Esophagus squamous epithelium (tissue), 4 donors: Measurements from ENCODE around the gene COL7A1.

Experiments
- POLR2A ChIP-seq, 4 donors: fragments of 450-650 bp; IDR thresholded peaks; one replicate each; pipeline ENCODE4 v1.6.1; 2017; ENCODE audit warnings: antibody characterized with exemption in 4 of 4, mild to moderate bottlenecking in 4 of 4, moderate library complexity in 3 of 4
- TF ChIP-seq, protein P1 (sequence below), 6 experiments: fragments of 450-650 bp in 4 of 6; fragments of 200-600 bp in 2 of 6; sonication (generic) in 2 of 6; IDR thresholded peaks; one replicate each; pipeline ENCODE4 v1.5.1; 2016 to 2019; ENCODE audit warnings: antibody characterized with exemption in 6 of 6, mild to moderate bottlenecking in 4 of 6, moderate library complexity in 4 of 6

DNA sequence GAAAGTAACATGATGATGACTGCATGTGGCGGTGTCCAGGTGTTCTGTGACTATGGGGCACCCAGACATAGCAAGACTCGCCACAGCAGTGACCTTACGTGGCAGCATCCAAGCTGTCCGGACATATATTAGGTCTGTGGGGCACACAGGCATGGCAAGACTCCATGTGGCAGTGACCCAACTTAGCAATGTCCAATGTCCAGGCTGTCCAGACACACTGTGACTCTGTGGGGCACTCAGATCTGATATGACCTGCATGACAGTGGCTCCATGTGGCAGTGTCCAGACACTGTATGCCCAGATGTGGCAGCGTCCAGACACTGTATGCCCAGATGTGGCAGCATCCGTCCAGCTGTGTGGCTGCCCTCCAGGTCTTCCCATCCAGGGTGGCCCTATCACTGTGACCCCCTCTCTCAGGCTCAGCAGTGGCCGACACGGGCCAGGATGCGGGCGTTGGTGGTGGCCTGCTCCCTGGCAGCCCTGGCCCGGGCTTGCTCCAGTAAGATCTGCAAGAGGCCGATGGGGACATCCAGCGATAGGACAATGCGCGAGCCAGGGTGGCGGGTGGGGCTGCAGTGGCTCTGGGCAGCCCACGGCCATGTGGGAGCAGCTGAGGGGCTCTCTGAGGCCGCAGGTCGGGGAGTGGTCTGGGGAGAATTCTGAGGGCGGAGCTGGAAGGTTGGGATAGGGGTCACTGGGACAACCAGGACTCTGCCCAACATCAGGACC lies 32.6 kb downstream of the COL7A1 start:
- TF ChIP-seq, protein P1, sequence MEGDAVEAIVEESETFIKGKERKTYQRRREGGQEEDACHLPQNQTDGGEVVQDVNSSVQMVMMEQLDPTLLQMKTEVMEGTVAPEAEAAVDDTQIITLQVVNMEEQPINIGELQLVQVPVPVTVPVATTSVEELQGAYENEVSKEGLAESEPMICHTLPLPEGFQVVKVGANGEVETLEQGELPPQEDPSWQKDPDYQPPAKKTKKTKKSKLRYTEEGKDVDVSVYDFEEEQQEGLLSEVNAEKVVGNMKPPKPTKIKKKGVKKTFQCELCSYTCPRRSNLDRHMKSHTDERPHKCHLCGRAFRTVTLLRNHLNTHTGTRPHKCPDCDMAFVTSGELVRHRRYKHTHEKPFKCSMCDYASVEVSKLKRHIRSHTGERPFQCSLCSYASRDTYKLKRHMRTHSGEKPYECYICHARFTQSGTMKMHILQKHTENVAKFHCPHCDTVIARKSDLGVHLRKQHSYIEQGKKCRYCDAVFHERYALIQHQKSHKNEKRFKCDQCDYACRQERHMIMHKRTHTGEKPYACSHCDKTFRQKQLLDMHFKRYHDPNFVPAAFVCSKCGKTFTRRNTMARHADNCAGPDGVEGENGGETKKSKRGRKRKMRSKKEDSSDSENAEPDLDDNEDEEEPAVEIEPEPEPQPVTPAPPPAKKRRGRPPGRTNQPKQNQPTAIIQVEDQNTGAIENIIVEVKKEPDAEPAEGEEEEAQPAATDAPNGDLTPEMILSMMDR (IDR thresholded peaks at IDR 0.05), result no peak
- TF ChIP-seq POLR2A (IDR thresholded peaks at IDR 0.05), result no peak
